Ectodermal cell (in vitro differentiated cells): ENCODE results near the gene KDM4C.

Source experiments
- H3K27ac ChIP-seq: 2 replicates; pipeline ENCODE4 v1.7.0; 2013; ENCODE audit warnings: mild to moderate bottlenecking, low read depth, low read length; ENCODE audit not compliant: insufficient read depth, poor library complexity, severe bottlenecking
- H3K27me3 ChIP-seq: 2 replicates; pipeline ENCODE4 v1.7.0; 2013; ENCODE audit warnings: mild to moderate bottlenecking, low read length; ENCODE audit not compliant: insufficient read depth, control insufficient read depth, poor library complexity, severe bottlenecking
- H3K36me3 ChIP-seq: one replicate; pipeline ENCODE4 v1.7.0; 2013; ENCODE audit warnings: low read length; ENCODE audit not compliant: control insufficient read depth, insufficient read depth
- H3K4me1 ChIP-seq: one replicate; pipeline ENCODE4 v1.7.0; 2013; ENCODE audit warnings: low read length; ENCODE audit not compliant: control insufficient read depth, insufficient read depth
- H3K4me3 ChIP-seq: 2 replicates; pipeline ENCODE4 v1.7.0; 2013; ENCODE audit warnings: low read depth, low read length, control low read depth; ENCODE audit not compliant: insufficient read depth
- H3K9me3 ChIP-seq: 2 replicates; pipeline ENCODE4 v1.7.0; 2013; ENCODE audit warnings: mild to moderate bottlenecking, low read length, moderate library complexity; ENCODE audit not compliant: control insufficient read depth
- WGBS, 2 experiments: methylation state at CpG; one replicate each; pipeline ENCODE4 v1.1.7; 2013; ENCODE audit warnings: missing lambda C conversion rate in 2 of 2; 5-methylcytosine and 5-hydroxymethylcytosine counted together

Gene KDM4C

DNA sequence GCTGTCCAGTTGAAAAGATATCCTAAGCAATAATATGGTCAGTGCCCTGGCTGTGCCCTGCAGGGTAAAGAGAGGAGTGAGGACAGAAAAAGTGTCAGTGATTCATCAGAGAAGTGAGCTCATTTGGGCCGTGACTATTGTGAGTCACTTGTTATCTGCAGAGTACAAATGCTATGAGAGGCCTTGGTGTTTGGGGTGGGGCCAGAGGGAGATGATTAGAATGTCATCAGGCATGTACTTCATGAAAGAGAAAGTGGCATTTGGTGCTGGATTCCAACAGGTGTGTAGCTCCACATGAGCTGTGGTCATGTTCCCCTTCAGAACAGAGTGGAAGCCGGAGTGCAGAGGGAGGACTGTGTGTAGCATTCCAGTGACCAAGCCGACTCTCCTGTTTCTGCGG lies 174.1 kb downstream of the KDM4C start:
- Histone ChIP-seq H3K9me3 (no peaks in the 10 kb centered on the region), H3K4me1 (no peaks in the 10 kb centered on the region), H3K27me3 (no peaks in the 10 kb centered on the region), H3K36me3 (no peaks in the 10 kb centered on the region), H3K27ac (no peak overlapping the region), H3K4me3 (no peak overlapping the region)
- 92 to 95% methylated on average over 4 of the region's 4 CpGs for WGBS, 2 experiments

DNA sequence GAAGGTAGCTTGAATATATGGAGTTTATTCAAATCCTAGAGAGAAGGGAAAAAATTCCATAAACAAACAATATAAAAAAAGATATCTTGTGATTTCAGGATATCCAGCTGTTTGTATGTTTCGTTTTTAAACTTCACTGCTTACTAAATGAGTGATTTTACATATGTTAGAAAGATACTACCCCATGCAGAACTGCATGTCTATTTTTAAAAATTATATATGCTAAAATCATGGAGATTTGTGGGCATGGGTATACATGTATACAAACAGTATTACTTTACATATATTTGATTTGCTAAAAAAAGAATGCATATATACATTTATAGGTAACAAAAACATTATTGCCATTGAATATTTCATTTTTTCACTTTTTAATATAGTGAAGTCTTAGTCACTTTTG lies 178.3 kb downstream of the KDM4C start:
- no CpG with 5 or more reads among the region's 1 CpG for WGBS, 2 experiments
- no peaks in the 10 kb centered on the region for H3K27me3 ChIP-seq
- no peak overlapping the region for H3K4me3 ChIP-seq

DNA sequence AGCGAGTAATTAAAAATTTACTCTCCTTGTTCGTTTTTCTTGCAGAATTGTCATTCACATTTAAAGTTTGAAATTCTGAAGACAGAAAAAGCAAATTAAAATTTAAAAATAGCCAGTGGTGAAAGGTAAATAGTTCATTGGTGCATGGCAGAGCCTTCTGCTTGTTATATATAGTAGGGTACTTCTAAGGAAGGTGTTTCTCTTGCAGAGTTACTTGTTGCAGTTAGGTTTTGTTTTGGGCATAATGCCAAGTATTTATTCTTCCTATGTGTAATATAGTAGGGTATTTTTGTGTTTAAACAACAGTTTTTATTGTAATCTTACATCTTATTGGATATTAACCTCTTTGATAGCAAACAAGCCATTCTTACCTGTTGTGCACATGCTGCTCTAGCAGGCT lies 179.4 kb downstream of the KDM4C start:
- Histone ChIP-seq H3K27ac (no peak overlapping the region), H3K4me3 (no peak overlapping the region), H3K27me3 (no peaks in the 10 kb centered on the region), H3K9me3 (no peaks in the 10 kb centered on the region), H3K36me3 (no peaks in the 10 kb centered on the region), H3K4me1 (no peaks in the 10 kb centered on the region)
- WGBS, 2 experiments: 93 to 96% methylated on average over 2 of the region's 2 CpGs

More for the DNA sequence above, 178.3 kb downstream of the KDM4C start:
- Histone ChIP-seq H3K4me1 (no peaks in the 10 kb centered on the region), H3K9me3 (no peaks in the 10 kb centered on the region), H3K27ac (no peak overlapping the region), H3K36me3 (no peaks in the 10 kb centered on the region)

DNA sequence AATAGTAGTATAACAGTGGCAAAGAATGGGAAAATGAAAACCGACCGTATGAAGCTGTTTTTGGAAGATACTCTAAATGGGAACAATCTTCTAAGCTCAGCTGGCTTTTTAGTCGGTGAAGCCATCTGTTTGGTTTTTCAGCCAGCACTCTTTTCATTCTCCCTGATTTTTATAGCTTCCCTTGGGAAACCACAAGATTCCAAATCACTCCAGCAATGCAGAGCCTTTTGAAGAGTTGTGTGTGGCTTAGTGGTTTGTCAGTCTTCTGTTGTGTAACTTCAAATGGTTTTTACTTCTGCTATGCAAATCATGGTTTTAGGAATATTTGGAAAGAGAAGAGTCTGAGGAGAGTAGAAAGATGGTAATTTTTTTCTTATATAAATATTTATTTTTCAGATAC lies 180.7 kb downstream of the KDM4C start:
- no peaks in the 10 kb centered on the region for H3K27me3 ChIP-seq
- H3K27ac ChIP-seq: no peak overlapping the region
- H3K4me3 ChIP-seq: no peak overlapping the region
- H3K36me3 ChIP-seq: no peaks in the 10 kb centered on the region
- H3K9me3 ChIP-seq: no peaks in the 10 kb centered on the region
- WGBS, 2 experiments: 92 to 93% methylated on average over 3 of the region's 3 CpGs
- H3K4me1 ChIP-seq: no peaks in the 10 kb centered on the region

DNA sequence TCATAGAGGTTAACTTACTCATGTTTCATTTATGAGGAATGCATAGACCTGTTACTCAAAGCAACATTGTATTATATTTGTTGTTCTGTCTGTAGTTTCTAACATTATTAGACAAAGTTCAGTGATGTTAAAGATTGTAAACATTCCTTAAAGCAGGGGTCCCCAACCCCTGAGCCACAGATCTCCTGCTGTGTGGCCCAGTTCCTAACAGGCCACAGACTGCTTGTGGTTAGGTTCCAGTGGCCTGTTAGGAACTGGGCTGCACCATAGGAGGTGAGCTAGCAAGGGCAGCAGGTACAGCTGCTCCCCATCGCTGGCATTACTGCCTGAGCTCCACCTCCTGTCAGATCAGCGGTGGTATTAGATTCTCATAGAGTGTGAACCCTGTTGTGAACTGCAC lies 181.1 kb downstream of the KDM4C start:
- 93 to 94% methylated on average over 2 of the region's 2 CpGs for WGBS, 2 experiments
- Histone ChIP-seq H3K27ac (no peak overlapping the region), H3K4me3 (no peak overlapping the region), H3K4me1 (no peaks in the 10 kb centered on the region), H3K36me3 (no peaks in the 10 kb centered on the region), H3K9me3 (no peaks in the 10 kb centered on the region), H3K27me3 (no peaks in the 10 kb centered on the region)

DNA sequence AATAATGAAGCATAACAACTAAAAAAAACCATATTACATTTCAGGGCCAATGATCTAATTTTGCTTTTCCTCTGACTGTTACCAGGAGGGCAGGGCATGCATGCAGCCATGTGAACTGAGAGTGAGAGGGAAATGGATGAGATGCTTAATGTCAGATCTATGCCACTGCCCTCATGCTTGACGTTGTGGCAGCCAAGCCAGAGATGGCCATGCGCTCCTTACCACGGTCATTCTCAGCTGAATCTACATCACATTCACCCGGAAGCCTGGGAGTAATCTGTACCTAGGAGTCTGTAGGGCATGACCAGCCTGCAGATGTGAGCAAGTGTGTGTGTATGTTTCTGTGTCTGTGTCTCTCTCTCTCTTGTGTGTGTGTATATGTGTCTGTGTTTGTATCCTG lies 183.7 kb downstream of the KDM4C start:
- no peak overlapping the region for H3K4me3 ChIP-seq
- no peaks in the 10 kb centered on the region for H3K36me3 ChIP-seq
- H3K9me3 ChIP-seq: no peaks in the 10 kb centered on the region
- H3K27me3 ChIP-seq: no peaks in the 10 kb centered on the region
- no peaks in the 10 kb centered on the region for H3K4me1 ChIP-seq
- WGBS, 2 experiments: 88 to 94% methylated on average over 4 of the region's 4 CpGs
- H3K27ac ChIP-seq: no peak overlapping the region

DNA sequence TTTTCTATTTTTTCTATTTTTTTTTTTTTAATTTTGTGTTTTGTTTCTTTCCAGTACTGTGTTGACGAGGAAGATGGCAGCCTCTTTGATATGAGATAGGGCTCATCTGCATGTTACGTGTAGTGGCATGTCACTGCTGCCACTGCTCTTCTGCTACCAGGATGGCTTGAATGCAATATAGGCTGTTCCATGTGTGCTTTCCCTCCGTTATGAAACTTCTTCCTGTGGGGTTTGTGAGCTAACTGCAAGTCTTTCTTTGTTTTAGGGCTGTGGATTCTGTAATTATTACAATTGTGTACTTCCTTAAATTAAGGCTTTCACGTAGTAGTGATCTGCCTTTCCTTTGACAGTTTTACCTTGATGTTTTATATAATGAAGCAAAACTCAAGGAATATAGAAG lies 184.6 kb downstream of the KDM4C start:
- H3K4me1 ChIP-seq: no peaks in the 10 kb centered on the region
- no peaks in the 10 kb centered on the region for H3K9me3 ChIP-seq
- no peak overlapping the region for H3K4me3 ChIP-seq
- H3K27me3 ChIP-seq: no peaks in the 10 kb centered on the region
- no peak overlapping the region for H3K27ac ChIP-seq
- no peaks in the 10 kb centered on the region for H3K36me3 ChIP-seq
- WGBS, 2 experiments: 66 to 86% methylated on average over 3 to 4 of the region's 4 CpGs

DNA sequence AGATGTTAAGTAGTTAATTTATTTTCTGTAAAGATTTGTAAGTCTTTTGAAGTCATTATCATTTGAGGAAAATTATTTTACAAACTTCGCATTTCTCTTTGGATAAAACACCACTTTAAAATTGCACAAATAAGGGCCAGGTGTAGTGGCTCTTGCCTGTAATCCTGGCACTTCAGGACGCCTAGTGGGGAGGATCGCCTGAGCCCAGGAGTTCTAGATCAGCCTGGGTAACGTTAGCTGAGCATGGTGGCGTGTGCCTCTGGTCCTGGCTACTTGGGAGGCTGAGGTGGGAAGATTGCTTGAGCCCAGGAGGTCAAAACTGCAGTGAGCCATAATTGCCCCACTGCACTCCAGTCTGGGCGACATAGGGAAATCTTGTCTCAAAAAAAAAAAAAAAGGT lies 185.5 kb downstream of the KDM4C start:
- no peaks in the 10 kb centered on the region for H3K4me1 ChIP-seq
- H3K36me3 ChIP-seq: no peaks in the 10 kb centered on the region
- no peak overlapping the region for H3K27ac ChIP-seq
- H3K27me3 ChIP-seq: no peaks in the 10 kb centered on the region
- no peak overlapping the region for H3K4me3 ChIP-seq
- 89 to 91% methylated on average over 6 of the region's 6 CpGs for WGBS, 2 experiments
- H3K9me3 ChIP-seq: no peaks in the 10 kb centered on the region

DNA sequence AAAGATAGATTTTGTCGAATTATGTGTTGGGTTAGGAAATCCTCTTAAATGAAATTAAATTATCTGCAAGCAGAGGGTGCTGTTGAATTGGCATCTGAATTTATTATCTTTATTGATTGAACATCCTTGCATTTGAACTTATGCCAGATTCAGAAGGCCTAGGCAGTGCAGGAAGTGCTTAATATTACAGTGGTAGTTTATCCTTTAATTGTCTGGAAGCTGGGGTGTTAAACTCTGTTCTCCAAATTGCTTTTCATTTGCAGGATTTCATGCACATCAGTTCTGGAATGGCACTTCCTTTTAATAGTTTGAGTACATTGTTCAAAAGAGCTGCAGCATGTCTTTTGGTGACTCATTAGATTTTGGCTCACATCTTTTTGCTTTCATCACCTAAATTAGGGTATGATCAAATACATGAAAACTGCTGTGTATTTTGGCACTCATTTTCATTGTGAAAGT lies 186.3 kb downstream of the KDM4C start:
- H3K36me3 ChIP-seq: no peaks in the 10 kb centered on the region
- no peaks in the 10 kb centered on the region for H3K9me3 ChIP-seq
- no peaks in the 10 kb centered on the region for H3K27me3 ChIP-seq
- no peak overlapping the region for H3K27ac ChIP-seq
- WGBS, 2 experiments: 100% methylated on average over 1 of the region's 1 CpG
- H3K4me1 ChIP-seq: no peaks in the 10 kb centered on the region
- no peak overlapping the region for H3K4me3 ChIP-seq

DNA sequence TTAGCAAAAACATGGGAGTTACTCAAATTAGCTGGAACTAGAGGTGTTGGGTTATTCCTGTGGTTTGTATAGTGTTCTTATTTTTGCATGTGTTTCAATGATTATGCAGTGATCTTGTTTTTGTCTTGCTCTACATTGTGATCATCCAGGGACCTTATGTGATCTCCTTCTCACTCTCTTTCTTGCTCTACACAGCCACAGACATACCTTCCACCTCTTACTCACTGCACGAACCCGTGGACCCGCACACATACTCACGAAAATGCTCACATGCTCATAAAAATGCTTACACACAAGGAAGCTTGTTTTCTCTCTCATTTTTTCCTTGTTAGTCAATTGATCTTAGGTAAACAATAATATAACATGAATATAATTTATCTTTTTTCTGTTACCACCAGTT lies 187.1 kb downstream of the KDM4C start:
- Histone ChIP-seq H3K27me3 (no peaks in the 10 kb centered on the region), H3K4me3 (no peak overlapping the region), H3K4me1 (no peaks in the 10 kb centered on the region), H3K36me3 (no peaks in the 10 kb centered on the region), H3K9me3 (no peaks in the 10 kb centered on the region), H3K27ac (no peak overlapping the region)
- 96% methylated on average over 4 of the region's 4 CpGs for WGBS, 2 experiments

DNA sequence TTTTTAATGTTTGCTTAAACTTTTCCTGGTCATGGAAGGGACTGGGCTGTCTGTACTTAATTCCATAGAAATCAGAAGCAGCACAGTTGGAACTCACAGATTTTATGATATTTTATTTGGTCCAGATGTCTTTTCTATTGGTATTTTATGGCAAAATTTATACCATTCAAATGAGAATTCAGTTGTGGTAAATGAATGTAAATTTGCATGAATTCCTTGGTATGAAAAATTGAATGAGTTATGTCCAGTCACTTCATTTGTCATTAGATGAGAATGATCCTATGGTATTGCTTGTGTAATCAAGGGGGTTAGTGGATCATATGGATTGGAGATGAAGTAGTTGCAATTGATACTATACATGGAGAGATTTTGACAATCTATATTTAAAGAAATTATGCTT lies 188.0 kb downstream of the KDM4C start:
- Histone ChIP-seq H3K4me1 (no peaks in the 10 kb centered on the region), H3K9me3 (no peaks in the 10 kb centered on the region), H3K4me3 (no peak overlapping the region), H3K27ac (no peak overlapping the region), H3K36me3 (no peaks in the 10 kb centered on the region), H3K27me3 (no peaks in the 10 kb centered on the region)
